GM23338 (cell line): ENCODE results near the gene LHX3. TPM values are rescaled to one million over a fixed set of nuclear protein-coding genes. Genes with fewer than 3 reads are reported as not detected.

Experiments
- ATAC-seq: fragments of 200-7000 bp; cut with Tn5 transposase; 3 replicates; pipeline ENCODE4 v1.9.1; 2020
- DNase-seq: peaks from one replicate; pipeline ENCODE4 v3.0.0-alpha.2; 2015; ENCODE audit warnings: low spot score
- H2AFZ ChIP-seq: fragments of 200-600 bp; sonication (generic); 2 replicates; pipeline ENCODE4 v1.8.0; 2016; ENCODE audit warnings: antibody characterized with exemption, mild to moderate bottlenecking, moderate library complexity
- H3F3A ChIP-seq: fragments of 200-600 bp; sonication (generic); replicated peaks from 2 replicates; pipeline ENCODE4 v1.8.0; 2017; ENCODE audit warnings: antibody characterized with exemption, mixed run types, low read depth
- H3K27ac ChIP-seq: fragments of 200-600 bp; sonication (generic); 2 replicates; pipeline ENCODE4 v1.6.1; 2016; ENCODE audit warnings: low read depth
- H3K27me3 ChIP-seq: fragments of 200-600 bp; sonication (generic); 2 replicates; pipeline ENCODE4 v1.8.0; 2016; ENCODE audit warnings: mild to moderate bottlenecking, mixed run types, moderate library complexity; ENCODE audit not compliant: insufficient read depth
- H3K36me3 ChIP-seq: fragments of 200-600 bp; sonication (generic); 2 replicates; pipeline ENCODE4 v1.8.0; 2016; ENCODE audit warnings: mild to moderate bottlenecking; ENCODE audit not compliant: insufficient read depth
- H3K4me1 ChIP-seq: fragments of 200-600 bp; sonication (generic); 2 replicates; pipeline ENCODE4 v1.8.0; 2016; ENCODE audit warnings: mild to moderate bottlenecking, moderate library complexity; ENCODE audit not compliant: insufficient read depth
- H3K4me2 ChIP-seq: fragments of 200-600 bp; sonication (generic); 2 replicates; pipeline ENCODE4 v1.7.1; 2017; ENCODE audit warnings: mixed run types
- H3K4me3 ChIP-seq: fragments of 200-600 bp; sonication (generic); 2 replicates; pipeline ENCODE4 v1.6.1; 2016; ENCODE audit warnings: mixed run types
- H3K79me2 ChIP-seq: fragments of 200-600 bp; sonication (generic); replicated peaks from 2 replicates; pipeline ENCODE4 v1.8.0; 2017; ENCODE audit warnings: mild to moderate bottlenecking; ENCODE audit not compliant: insufficient read depth
- H3K9me2 ChIP-seq: fragments of 200-600 bp; sonication (generic); 2 replicates; pipeline ENCODE4 v1.8.0; 2017; ENCODE audit not compliant: insufficient read depth
- H4K20me1 ChIP-seq: fragments of 200-600 bp; sonication (generic); replicated peaks from 2 replicates; pipeline ENCODE4 v1.8.0; 2017; ENCODE audit warnings: mild to moderate bottlenecking; ENCODE audit not compliant: insufficient read depth
- H3K27ac Mint-ChIP-seq: 2 replicates; pipeline ENCODE4 v1.8.0; 2020; ENCODE audit warnings: inconsistent platforms, mild to moderate bottlenecking, moderate library complexity, mixed read lengths
- H3K27me3 Mint-ChIP-seq: 3 replicates; pipeline ENCODE4 v1.8.0; 2022; ENCODE audit warnings: low read depth, mild to moderate bottlenecking, moderate library complexity, mixed read lengths, inconsistent platforms; ENCODE audit not compliant: insufficient read depth, poor library complexity
- H3K36me3 Mint-ChIP-seq: 3 replicates; pipeline ENCODE4 v1.8.0; 2021; ENCODE audit warnings: low read depth, mild to moderate bottlenecking, inconsistent platforms, moderate library complexity, mixed read lengths
- H3K4me1 Mint-ChIP-seq: 3 replicates; pipeline ENCODE4 v1.8.0; 2020; ENCODE audit warnings: mild to moderate bottlenecking, inconsistent platforms, mixed read lengths
- H3K4me3 Mint-ChIP-seq: 3 replicates; pipeline ENCODE4 v1.8.0; 2021; ENCODE audit warnings: moderate library complexity, mild to moderate bottlenecking, inconsistent platforms, mixed read lengths
- H3K9me3 Mint-ChIP-seq: 3 replicates; pipeline ENCODE4 v1.8.0; 2020; ENCODE audit warnings: moderate library complexity, mild to moderate bottlenecking, inconsistent platforms, mixed read lengths
- CREB1 ChIP-seq: fragments of 250-450 bp; sonication (Bioruptor Pico); IDR thresholded peaks from 2 replicates; pipeline ENCODE4 v1.5.0; 2020; ENCODE audit warnings: low read depth, mild to moderate bottlenecking, moderate library complexity
- EZH2phosphoT487 ChIP-seq: fragments of 200-600 bp; sonication (generic); IDR thresholded peaks from one replicate; pipeline ENCODE4 v1.8.1; 2018; ENCODE audit warnings: antibody characterized with exemption; ENCODE audit not compliant: unreplicated experiment
- JUNB ChIP-seq: IDR thresholded peaks from one replicate; pipeline ENCODE4 v1.6.1; 2016; ENCODE audit warnings: antibody characterized with exemption; ENCODE audit not compliant: unreplicated experiment
- NANOG ChIP-seq: IDR thresholded peaks from 2 replicates; pipeline ENCODE4 v1.6.1; 2016; ENCODE audit warnings: antibody characterized with exemption, borderline replicate concordance
- POLR2AphosphoS5 ChIP-seq: IDR thresholded peaks from 2 replicates; pipeline ENCODE4 v1.6.1; 2016; ENCODE audit warnings: antibody characterized with exemption, low read depth
- ZNF114 ChIP-seq: fragments of 250-450 bp; sonication (Bioruptor Pico); IDR thresholded peaks from 2 replicates; pipeline ENCODE4 v1.5.0; 2020; ENCODE audit warnings: mild to moderate bottlenecking, moderate library complexity
- ZNF331 ChIP-seq: fragments of 250-450 bp; sonication (Bioruptor Pico); IDR thresholded peaks from 2 replicates; pipeline ENCODE4 v1.5.0; 2020; ENCODE audit warnings: low read depth, mild to moderate bottlenecking, moderate library complexity
- polyA plus RNA-seq: library from polyadenylated mRNA; unstranded; fragments of >200 nt; fragmentation: Nextera tagmentation; extraction: Ambion mirVana; gene quantifications from 2 replicates; pipeline ENCODE4 v1.2.1, GENCODE V29; 2016
- total RNA-seq: library from RNA; depleted of rRNA; stranded (reverse); fragments of >200 nt; shearing (Covaris generic); gene quantifications from 2 replicates; pipeline ENCODE4 v1.2.3, GENCODE V29; 2014
- TF ChIP-seq, protein P1 (sequence below): IDR thresholded peaks from one replicate; pipeline ENCODE4 v1.6.1; 2018; ENCODE audit warnings: antibody characterized with exemption; ENCODE audit not compliant: unreplicated experiment
- TF ChIP-seq, protein P2 (sequence below): fragments of 250-450 bp; sonication (Bioruptor Pico); IDR thresholded peaks from 2 replicates; pipeline ENCODE4 v1.5.0; 2020; ENCODE audit warnings: mild to moderate bottlenecking, moderate library complexity

LHX3 gene
- total and polyA plus RNA-seq, 2 experiments from 2014 or later: 0.08 TPM; not detected in 1

DNA sequence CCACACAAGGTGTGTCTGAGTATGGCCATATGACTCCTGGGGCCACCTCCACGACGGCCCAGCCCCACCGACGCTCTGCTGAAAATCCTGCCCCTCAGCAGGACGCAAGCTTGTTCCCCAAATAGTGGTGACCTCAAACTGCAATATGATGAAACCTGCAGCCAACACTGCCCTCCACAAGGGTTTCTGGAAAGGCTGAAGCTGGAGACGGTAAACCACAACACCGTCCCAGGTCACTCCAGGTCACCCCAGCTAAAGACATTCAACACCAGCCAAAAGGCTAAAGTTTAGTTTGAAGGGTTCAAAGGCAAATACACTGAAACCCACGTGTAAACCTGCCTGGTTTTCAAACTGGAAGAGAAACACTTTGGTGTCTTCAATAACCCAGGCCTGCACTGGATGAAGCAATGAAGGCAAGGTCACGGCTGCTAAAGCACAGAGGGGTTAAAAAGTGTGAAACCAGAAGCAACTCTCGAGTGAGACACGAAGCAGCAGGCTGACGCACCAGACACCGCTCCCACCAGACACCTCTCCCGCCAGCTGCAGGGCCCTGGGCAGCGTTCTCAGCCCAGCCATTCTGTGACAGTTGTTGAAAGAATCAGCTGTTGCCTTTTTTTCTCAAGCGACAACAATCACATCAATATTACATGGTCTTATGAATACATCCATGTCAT is 1.8 kb upstream of the LHX3 start:
- ATAC-seq (no peak), DNase-seq (no peak)
- no peak overlapping the region for H2AFZ ChIP-seq
- no peak overlapping the region for H3K4me3 ChIP-seq
- Mint-ChIP-seq H3K27ac (no peak overlapping the region), H3K9me3 (no peaks in the 10 kb centered on the region), H3K27me3 (peaks cover 41% of the 10 kb centered on the region), H3K4me1 (peaks cover 7% of the 10 kb centered on the region; the same call in 2 of the 3 replicates), H3K36me3 (peaks cover 7% of the 10 kb centered on the region), H3K4me3 (no peak overlapping the region)
- TF ChIP-seq ZNF114 (CRISPR knock-in tag) (no peak), ZNF331 (CRISPR knock-in tag) (no peak), CREB1 (CRISPR knock-in tag) (no peak), NANOG (no peak), EZH2phosphoT487 (no peak), POLR2AphosphoS5 (no peak), JUNB (no peak)
- TF ChIP-seq, protein P1, sequence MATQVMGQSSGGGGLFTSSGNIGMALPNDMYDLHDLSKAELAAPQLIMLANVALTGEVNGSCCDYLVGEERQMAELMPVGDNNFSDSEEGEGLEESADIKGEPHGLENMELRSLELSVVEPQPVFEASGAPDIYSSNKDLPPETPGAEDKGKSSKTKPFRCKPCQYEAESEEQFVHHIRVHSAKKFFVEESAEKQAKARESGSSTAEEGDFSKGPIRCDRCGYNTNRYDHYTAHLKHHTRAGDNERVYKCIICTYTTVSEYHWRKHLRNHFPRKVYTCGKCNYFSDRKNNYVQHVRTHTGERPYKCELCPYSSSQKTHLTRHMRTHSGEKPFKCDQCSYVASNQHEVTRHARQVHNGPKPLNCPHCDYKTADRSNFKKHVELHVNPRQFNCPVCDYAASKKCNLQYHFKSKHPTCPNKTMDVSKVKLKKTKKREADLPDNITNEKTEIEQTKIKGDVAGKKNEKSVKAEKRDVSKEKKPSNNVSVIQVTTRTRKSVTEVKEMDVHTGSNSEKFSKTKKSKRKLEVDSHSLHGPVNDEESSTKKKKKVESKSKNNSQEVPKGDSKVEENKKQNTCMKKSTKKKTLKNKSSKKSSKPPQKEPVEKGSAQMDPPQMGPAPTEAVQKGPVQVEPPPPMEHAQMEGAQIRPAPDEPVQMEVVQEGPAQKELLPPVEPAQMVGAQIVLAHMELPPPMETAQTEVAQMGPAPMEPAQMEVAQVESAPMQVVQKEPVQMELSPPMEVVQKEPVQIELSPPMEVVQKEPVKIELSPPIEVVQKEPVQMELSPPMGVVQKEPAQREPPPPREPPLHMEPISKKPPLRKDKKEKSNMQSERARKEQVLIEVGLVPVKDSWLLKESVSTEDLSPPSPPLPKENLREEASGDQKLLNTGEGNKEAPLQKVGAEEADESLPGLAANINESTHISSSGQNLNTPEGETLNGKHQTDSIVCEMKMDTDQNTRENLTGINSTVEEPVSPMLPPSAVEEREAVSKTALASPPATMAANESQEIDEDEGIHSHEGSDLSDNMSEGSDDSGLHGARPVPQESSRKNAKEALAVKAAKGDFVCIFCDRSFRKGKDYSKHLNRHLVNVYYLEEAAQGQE: no peak
- TF ChIP-seq, protein P2, sequence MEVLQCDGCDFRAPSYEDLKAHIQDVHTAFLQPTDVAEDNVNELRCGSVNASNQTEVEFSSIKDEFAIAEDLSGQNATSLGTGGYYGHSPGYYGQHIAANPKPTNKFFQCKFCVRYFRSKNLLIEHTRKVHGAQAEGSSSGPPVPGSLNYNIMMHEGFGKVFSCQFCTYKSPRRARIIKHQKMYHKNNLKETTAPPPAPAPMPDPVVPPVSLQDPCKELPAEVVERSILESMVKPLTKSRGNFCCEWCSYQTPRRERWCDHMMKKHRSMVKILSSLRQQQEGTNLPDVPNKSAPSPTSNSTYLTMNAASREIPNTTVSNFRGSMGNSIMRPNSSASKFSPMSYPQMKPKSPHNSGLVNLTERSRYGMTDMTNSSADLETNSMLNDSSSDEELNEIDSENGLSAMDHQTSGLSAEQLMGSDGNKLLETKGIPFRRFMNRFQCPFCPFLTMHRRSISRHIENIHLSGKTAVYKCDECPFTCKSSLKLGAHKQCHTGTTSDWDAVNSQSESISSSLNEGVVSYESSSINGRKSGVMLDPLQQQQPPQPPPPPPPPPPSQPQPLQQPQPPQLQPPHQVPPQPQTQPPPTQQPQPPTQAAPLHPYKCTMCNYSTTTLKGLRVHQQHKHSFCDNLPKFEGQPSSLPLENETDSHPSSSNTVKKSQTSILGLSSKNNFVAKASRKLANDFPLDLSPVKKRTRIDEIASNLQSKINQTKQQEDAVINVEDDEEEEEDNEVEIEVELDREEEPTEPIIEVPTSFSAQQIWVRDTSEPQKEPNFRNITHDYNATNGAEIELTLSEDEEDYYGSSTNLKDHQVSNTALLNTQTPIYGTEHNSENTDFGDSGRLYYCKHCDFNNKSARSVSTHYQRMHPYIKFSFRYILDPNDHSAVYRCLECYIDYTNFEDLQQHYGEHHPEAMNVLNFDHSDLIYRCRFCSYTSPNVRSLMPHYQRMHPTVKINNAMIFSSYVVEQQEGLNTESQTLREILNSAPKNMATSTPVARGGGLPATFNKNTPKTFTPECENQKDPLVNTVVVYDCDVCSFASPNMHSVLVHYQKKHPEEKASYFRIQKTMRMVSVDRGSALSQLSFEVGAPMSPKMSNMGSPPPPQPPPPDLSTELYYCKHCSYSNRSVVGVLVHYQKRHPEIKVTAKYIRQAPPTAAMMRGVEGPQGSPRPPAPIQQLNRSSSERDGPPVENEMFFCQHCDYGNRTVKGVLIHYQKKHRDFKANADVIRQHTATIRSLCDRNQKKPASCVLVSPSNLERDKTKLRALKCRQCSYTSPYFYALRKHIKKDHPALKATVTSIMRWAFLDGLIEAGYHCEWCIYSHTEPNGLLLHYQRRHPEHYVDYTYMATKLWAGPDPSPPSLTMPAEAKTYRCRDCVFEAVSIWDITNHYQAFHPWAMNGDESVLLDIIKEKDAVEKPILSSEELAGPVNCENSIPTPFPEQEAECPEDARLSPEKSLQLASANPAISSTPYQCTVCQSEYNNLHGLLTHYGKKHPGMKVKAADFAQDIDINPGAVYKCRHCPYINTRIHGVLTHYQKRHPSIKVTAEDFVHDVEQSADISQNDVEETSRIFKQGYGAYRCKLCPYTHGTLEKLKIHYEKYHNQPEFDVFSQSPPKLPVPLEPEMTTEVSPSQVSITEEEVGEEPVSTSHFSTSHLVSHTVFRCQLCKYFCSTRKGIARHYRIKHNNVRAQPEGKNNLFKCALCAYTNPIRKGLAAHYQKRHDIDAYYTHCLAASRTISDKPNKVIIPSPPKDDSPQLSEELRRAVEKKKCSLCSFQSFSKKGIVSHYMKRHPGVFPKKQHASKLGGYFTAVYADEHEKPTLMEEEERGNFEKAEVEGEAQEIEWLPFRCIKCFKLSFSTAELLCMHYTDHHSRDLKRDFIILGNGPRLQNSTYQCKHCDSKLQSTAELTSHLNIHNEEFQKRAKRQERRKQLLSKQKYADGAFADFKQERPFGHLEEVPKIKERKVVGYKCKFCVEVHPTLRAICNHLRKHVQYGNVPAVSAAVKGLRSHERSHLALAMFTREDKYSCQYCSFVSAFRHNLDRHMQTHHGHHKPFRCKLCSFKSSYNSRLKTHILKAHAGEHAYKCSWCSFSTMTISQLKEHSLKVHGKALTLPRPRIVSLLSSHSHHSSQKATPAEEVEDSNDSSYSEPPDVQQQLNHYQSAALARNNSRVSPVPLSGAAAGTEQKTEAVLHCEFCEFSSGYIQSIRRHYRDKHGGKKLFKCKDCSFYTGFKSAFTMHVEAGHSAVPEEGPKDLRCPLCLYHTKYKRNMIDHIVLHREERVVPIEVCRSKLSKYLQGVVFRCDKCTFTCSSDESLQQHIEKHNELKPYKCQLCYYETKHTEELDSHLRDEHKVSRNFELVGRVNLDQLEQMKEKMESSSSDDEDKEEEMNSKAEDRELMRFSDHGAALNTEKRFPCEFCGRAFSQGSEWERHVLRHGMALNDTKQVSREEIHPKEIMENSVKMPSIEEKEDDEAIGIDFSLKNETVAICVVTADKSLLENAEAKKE: no peak
- no peak overlapping the region for H3K27ac ChIP-seq
- H4K20me1 ChIP-seq: peaks cover 13% of the 10 kb centered on the region; the same call in 1 of the 2 replicates
- no peaks in the 10 kb centered on the region; the same call in 1 of the 2 replicates for H3K4me1 ChIP-seq
- H3K27me3 ChIP-seq: peaks cover 45% of the 10 kb centered on the region
- no peaks in the 10 kb centered on the region for H3K79me2 ChIP-seq
- H3K4me2 ChIP-seq: no peak overlapping the region
- no peaks in the 10 kb centered on the region for H3K36me3 ChIP-seq
- H3K9me2 ChIP-seq: no peaks in the 10 kb centered on the region
- 0 out of 2 replicates have a peak, but pooled peaks cover 2% of the 10 kb centered on the region for H3F3A ChIP-seq
